Measurements from ENCODE around the gene GAS2.

GAS2 gene

DNA sequence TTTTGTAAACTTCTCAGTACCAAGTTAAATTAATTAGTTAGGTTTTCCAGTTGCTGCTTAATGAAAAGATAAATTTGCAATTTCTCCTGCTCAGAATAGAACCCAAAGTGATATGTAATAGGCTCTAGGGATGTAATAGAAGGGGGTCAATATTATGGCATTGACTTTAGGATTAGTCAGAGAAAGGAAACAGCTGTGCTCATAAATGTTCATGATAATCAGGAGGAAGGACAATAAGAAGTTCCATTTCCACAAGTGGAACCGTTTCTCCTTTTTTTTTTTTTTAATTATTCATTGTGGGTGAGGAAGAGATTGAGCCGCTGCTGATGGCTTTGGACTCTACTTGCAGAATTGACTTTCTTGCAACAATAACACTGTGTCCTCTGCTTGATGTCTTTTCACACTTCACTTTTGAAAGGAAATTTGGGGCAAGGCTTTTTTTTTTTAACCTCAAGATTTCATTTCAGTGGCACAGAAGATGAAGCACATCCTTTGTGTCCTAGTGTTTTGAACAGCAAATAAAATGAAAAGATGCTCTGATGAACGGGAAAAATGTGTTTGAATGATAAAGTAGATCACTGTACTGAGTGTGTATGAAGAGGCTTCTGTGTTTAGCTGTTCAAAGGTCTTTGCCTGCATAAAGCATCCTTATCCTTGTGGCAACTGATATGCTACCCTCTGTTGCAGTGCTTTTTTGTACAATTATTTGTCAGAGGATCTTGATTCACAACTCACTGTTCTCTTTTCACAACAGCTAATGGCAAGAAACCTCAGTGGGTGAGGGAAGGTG is 62.4 kb downstream of the GAS2 start:
- no peak overlapping the region for H3K9ac ChIP-seq (ENCODE audit: low read length in 2 of 2)
- H3K27ac ChIP-seq (ENCODE audit: low read length) = no peak overlapping the region

DNA sequence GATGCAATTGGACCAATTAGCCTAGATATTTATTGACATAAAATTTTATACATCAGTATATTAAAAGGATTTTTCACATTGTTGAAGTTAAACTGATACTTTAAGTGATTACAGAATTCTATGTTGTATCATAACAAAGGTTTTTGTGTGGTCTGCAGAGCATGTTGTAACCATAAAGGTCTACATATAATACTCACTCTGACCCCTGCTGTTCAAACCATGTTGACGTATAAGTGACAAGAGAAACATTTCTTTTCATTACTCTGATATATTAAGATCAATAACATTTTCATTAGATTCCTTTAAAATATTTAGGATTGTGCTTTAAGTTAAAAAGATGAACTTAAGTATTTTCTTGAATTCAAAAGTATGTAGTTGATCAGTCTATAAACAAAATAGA is 63.9 kb downstream of the GAS2 start:
- H3K9ac ChIP-seq (ENCODE audit: low read length in 2 of 2) = no peak overlapping the region
- H3K9me3 ChIP-seq (ENCODE audit: control insufficient read depth in 2 of 2, low read length in 2 of 2) = no peaks in the 10 kb centered on the region
- no peak overlapping the region for H3K4me3 ChIP-seq (ENCODE audit: low read length in 2 of 2)
- no peaks in the 10 kb centered on the region for H3K27me3 ChIP-seq (ENCODE audit: control insufficient read depth in 1 of 2, insufficient read depth in 2 of 2, low read length in 2 of 2)
- no peaks in the 10 kb centered on the region for H3K4me1 ChIP-seq (ENCODE audit: control insufficient read depth, insufficient read depth, low read length)
- no peak overlapping the region for H3K27ac ChIP-seq (ENCODE audit: low read length)
- H3K36me3 ChIP-seq (ENCODE audit: control insufficient read depth in 2 of 2, insufficient read depth in 2 of 2, low read length in 2 of 2) = no peaks in the 10 kb centered on the region

More for the DNA sequence above, 62.4 kb downstream of the GAS2 start:
- H3K4me3 ChIP-seq (ENCODE audit: low read length in 2 of 2) = no peak overlapping the region
- no peaks in the 10 kb centered on the region for H3K36me3 ChIP-seq (ENCODE audit: control insufficient read depth in 2 of 2, insufficient read depth in 2 of 2, low read length in 2 of 2)
- no peaks in the 10 kb centered on the region for H3K4me1 ChIP-seq (ENCODE audit: control insufficient read depth, insufficient read depth, low read length)
- no peaks in the 10 kb centered on the region for H3K9me3 ChIP-seq (ENCODE audit: control insufficient read depth in 2 of 2, low read length in 2 of 2)
- H3K27me3 ChIP-seq (ENCODE audit: control insufficient read depth in 1 of 2, insufficient read depth in 2 of 2, low read length in 2 of 2) = no peaks in the 10 kb centered on the region

GRCh38 chr11:22732588-22732987 is 66.2 kb downstream of the GAS2 start:
- no peak overlapping the region for H3K27ac ChIP-seq (ENCODE audit: low read length)
- no peaks in the 10 kb centered on the region for H3K4me1 ChIP-seq (ENCODE audit: control insufficient read depth, insufficient read depth, low read length)
- H3K27me3 ChIP-seq (ENCODE audit: control insufficient read depth in 1 of 2, insufficient read depth in 2 of 2, low read length in 2 of 2) = no peaks in the 10 kb centered on the region
- H3K9me3 ChIP-seq (ENCODE audit: control insufficient read depth in 2 of 2, low read length in 2 of 2) = no peaks in the 10 kb centered on the region
- H3K36me3 ChIP-seq (ENCODE audit: control insufficient read depth in 2 of 2, insufficient read depth in 2 of 2, low read length in 2 of 2) = no peaks in the 10 kb centered on the region
- no peak overlapping the region for H3K9ac ChIP-seq (ENCODE audit: low read length in 2 of 2)
- no peak overlapping the region for H3K4me3 ChIP-seq (ENCODE audit: low read length in 2 of 2)

DNA sequence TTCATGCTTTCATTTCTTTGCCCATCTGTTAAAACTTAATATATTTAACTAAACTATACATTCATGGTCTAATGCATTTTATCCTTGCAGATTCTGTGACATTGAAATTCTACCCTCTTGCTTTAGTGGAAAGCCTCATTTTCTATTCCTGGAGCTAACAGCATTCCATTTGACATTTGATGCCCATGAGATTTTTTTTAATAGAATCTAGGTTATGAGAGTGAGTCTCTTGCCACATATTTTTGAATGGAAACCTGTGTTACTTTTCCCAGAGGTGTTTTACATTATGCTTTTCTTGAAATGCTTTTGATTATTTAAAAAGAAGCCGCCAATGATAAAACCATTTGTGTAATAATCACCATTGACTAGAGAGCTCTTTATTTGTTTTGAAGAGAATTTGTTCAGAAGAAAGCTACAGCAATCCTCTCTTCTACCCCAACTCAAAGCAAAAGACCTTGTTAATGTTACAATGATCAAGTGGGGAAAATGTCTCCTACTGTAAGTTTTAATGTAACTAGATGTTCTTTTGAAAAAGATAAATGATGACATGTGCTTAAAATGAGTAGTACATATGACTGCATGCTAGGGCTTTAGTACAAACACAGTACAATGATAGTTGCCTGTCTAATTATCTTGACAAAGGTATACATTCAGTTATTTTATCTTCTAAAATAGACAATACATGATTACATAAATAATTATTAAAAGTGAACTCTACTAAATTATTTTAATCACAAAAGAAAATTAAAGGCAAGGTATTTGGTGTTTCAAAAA is 67.3 kb downstream of the GAS2 start:
- no peaks in the 10 kb centered on the region for H3K36me3 ChIP-seq (ENCODE audit: control insufficient read depth in 2 of 2, insufficient read depth in 2 of 2, low read length in 2 of 2)
- no peak overlapping the region for H3K4me3 ChIP-seq (ENCODE audit: low read length in 2 of 2)
- H3K9me3 ChIP-seq (ENCODE audit: control insufficient read depth in 2 of 2, low read length in 2 of 2) = no peaks in the 10 kb centered on the region
- no peaks in the 10 kb centered on the region for H3K4me1 ChIP-seq (ENCODE audit: control insufficient read depth, insufficient read depth, low read length)
- H3K27me3 ChIP-seq (ENCODE audit: control insufficient read depth in 1 of 2, insufficient read depth in 2 of 2, low read length in 2 of 2) = no peaks in the 10 kb centered on the region
- H3K9ac ChIP-seq (ENCODE audit: low read length in 2 of 2) = no peak overlapping the region
- no peak overlapping the region for H3K27ac ChIP-seq (ENCODE audit: low read length)

DNA sequence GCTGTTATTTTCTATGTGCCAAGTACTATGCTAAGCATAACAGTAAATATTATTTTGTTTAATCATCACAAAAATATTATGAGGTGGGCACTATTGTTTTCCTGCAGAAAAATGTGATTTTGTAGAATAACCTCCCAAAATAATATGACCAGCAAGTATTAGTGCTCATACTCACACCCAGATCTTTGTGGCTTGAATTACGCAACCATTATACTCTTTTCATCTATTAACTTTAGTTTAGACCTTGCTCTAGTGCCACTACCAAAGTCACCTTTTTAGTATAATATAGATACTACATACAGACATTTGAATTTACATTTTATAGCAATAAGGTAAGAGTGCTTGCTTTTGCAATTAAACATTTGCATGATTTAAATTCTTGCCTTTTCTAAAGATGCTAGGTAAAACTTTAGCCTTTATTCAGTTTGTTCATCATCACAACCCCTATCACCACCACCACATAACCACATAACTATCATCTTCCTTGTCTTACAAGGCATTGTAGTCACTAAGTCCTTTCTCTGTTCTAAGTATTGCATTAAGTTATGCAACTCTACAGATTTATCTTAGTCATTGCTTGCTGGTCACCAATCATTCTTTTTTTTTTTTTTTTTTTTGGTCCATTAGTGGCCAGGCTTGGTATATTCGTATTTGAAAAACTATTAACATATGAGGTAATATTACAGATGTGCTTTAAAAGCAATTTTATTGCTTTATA is 68.4 kb downstream of the GAS2 start:
- H3K36me3 ChIP-seq (ENCODE audit: control insufficient read depth in 2 of 2, insufficient read depth in 2 of 2, low read length in 2 of 2) = no peaks in the 10 kb centered on the region
- H3K27me3 ChIP-seq (ENCODE audit: control insufficient read depth in 1 of 2, insufficient read depth in 2 of 2, low read length in 2 of 2) = no peaks in the 10 kb centered on the region
- H3K4me3 ChIP-seq (ENCODE audit: low read length in 2 of 2) = no peak overlapping the region
- H3K4me1 ChIP-seq (ENCODE audit: control insufficient read depth, insufficient read depth, low read length) = no peaks in the 10 kb centered on the region
- no peaks in the 10 kb centered on the region for H3K9me3 ChIP-seq (ENCODE audit: control insufficient read depth in 2 of 2, low read length in 2 of 2)
- H3K9ac ChIP-seq (ENCODE audit: low read length in 2 of 2) = no peak overlapping the region
- H3K27ac ChIP-seq (ENCODE audit: low read length) = no peak overlapping the region

GRCh38 chr11:22742157-22742613 is 75.8 kb downstream of the GAS2 start:
- H3K4me1 ChIP-seq (ENCODE audit: control insufficient read depth, insufficient read depth, low read length) = no peaks in the 10 kb centered on the region
- no peaks in the 10 kb centered on the region for H3K9me3 ChIP-seq (ENCODE audit: control insufficient read depth in 2 of 2, low read length in 2 of 2)
- H3K4me3 ChIP-seq (ENCODE audit: low read length in 2 of 2) = no peak overlapping the region
- no peak overlapping the region for H3K9ac ChIP-seq (ENCODE audit: low read length in 2 of 2)
- H3K27ac ChIP-seq (ENCODE audit: low read length) = no peak overlapping the region
- no peaks in the 10 kb centered on the region for H3K36me3 ChIP-seq (ENCODE audit: control insufficient read depth in 2 of 2, insufficient read depth in 2 of 2, low read length in 2 of 2)
- no peaks in the 10 kb centered on the region for H3K27me3 ChIP-seq (ENCODE audit: control insufficient read depth in 1 of 2, insufficient read depth in 2 of 2, low read length in 2 of 2)

DNA sequence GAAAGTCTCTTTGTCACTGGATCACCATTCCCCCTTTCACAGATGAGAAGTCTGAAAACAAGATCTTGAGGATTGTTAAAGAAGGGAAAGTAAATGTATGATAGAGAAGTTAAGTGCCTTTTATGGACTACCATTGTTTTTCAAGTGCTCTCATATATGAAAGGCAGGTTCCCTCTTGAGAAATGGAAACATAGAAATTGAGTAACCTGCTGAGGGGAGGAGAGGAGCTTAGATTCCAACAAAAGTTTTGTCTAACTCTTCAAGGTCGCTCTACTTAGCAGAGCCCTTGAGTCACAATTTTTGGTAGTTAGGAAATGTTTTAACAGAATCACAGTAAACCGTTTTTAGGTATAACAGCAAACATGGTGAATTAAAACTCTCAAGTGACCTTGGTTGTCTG is 83.1 kb downstream of the GAS2 start:
- no peak overlapping the region for H3K27ac ChIP-seq (ENCODE audit: low read length)
- no peaks in the 10 kb centered on the region for H3K27me3 ChIP-seq (ENCODE audit: control insufficient read depth in 1 of 2, insufficient read depth in 2 of 2, low read length in 2 of 2)
- H3K9me3 ChIP-seq (ENCODE audit: control insufficient read depth in 2 of 2, low read length in 2 of 2) = no peaks in the 10 kb centered on the region
- H3K36me3 ChIP-seq (ENCODE audit: control insufficient read depth in 2 of 2, insufficient read depth in 2 of 2, low read length in 2 of 2) = no peaks in the 10 kb centered on the region
- no peak overlapping the region for H3K4me3 ChIP-seq (ENCODE audit: low read length in 2 of 2)
- no peak overlapping the region for H3K9ac ChIP-seq (ENCODE audit: low read length in 2 of 2)
- H3K4me1 ChIP-seq (ENCODE audit: control insufficient read depth, insufficient read depth, low read length) = no peaks in the 10 kb centered on the region

- H3K27ac ChIP-seq (ENCODE audit: low read length) = no peak overlapping the region
- no peak overlapping the region for H3K9ac ChIP-seq (ENCODE audit: low read length in 2 of 2)
- H3K9me3 ChIP-seq (ENCODE audit: control insufficient read depth in 2 of 2, low read length in 2 of 2) = no peaks in the 10 kb centered on the region
- H3K4me1 ChIP-seq (ENCODE audit: control insufficient read depth, insufficient read depth, low read length) = no peaks in the 10 kb centered on the region
- H3K4me3 ChIP-seq (ENCODE audit: low read length in 2 of 2) = no peak overlapping the region
- H3K36me3 ChIP-seq (ENCODE audit: control insufficient read depth in 2 of 2, insufficient read depth in 2 of 2, low read length in 2 of 2) = no peaks in the 10 kb centered on the region
- no peaks in the 10 kb centered on the region for H3K27me3 ChIP-seq (ENCODE audit: control insufficient read depth in 1 of 2, insufficient read depth in 2 of 2, low read length in 2 of 2)
These were observed 86.5 kb downstream of the GAS2 start for GRCh38 chr11:22752908-22753310.

DNA sequence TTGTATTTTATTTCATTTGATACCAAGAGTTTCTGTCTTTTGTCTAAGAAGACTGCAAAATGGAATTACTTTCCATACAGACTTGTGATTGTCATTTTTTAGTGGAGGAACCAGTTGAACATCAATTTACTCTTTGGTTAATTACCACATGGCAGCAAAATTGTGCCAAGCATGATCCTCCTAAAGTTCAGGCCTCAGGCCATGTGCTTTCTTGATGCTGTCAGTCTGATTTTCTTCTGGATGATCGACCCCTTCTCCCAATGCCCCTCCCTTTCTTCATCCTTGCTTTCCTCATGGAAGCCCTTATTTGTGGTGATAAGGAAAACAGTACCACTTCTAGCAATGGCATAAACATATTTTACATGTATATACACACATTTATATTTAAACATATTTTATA is 87.0 kb downstream of the GAS2 start:
- H3K9me3 ChIP-seq (ENCODE audit: control insufficient read depth in 2 of 2, low read length in 2 of 2) = no peaks in the 10 kb centered on the region

GRCh38 chr11:22761066-22761465 is 94.7 kb downstream of the GAS2 start:
- no peaks in the 10 kb centered on the region for H3K27me3 ChIP-seq (ENCODE audit: control insufficient read depth in 1 of 2, insufficient read depth in 2 of 2, low read length in 2 of 2)
- no peak overlapping the region for H3K27ac ChIP-seq (ENCODE audit: low read length)
- no peaks in the 10 kb centered on the region for H3K9me3 ChIP-seq (ENCODE audit: control insufficient read depth in 2 of 2, low read length in 2 of 2)
- no peaks in the 10 kb centered on the region for H3K36me3 ChIP-seq (ENCODE audit: control insufficient read depth in 2 of 2, insufficient read depth in 2 of 2, low read length in 2 of 2)
- no peak overlapping the region for H3K4me3 ChIP-seq (ENCODE audit: low read length in 2 of 2)
- H3K4me1 ChIP-seq (ENCODE audit: control insufficient read depth, insufficient read depth, low read length) = no peaks in the 10 kb centered on the region
- H3K9ac ChIP-seq (ENCODE audit: low read length in 2 of 2) = no peak overlapping the region

More for the DNA sequence above, 87.0 kb downstream of the GAS2 start:
- Histone ChIP-seq H3K27ac (ENCODE audit: low read length) (no peak overlapping the region), H3K27me3 (ENCODE audit: control insufficient read depth in 1 of 2, insufficient read depth in 2 of 2, low read length in 2 of 2) (no peaks in the 10 kb centered on the region), H3K4me1 (ENCODE audit: control insufficient read depth, insufficient read depth, low read length) (no peaks in the 10 kb centered on the region), H3K9ac (ENCODE audit: low read length in 2 of 2) (no peak overlapping the region), H3K36me3 (ENCODE audit: control insufficient read depth in 2 of 2, insufficient read depth in 2 of 2, low read length in 2 of 2) (no peaks in the 10 kb centered on the region), H3K4me3 (ENCODE audit: low read length in 2 of 2) (no peak overlapping the region)
